Upper lobe of left lung (tissue), 4 donors: ENCODE measurements around the gene USP15.

Source experiments
- EP300 ChIP-seq, 4 donors: sonication (generic); formaldehyde crosslinking; IDR thresholded peaks; one replicate each; pipeline ENCODE4 v1.5.1; 2017; ENCODE audit warnings: antibody characterized with exemption in 4 of 4, control low read depth in 2 of 4
- POLR2A ChIP-seq, 4 donors: fragments of 450-650 bp; IDR thresholded peaks; one replicate each; pipeline ENCODE4 v1.5.1; 2016 to 2017; ENCODE audit warnings: antibody characterized with exemption in 4 of 4, mild to moderate bottlenecking in 2 of 4
- POLR2AphosphoS5 ChIP-seq, 2 donors: sonication (generic); formaldehyde crosslinking; IDR thresholded peaks; one replicate each; pipeline ENCODE4 v1.5.1; 2017; ENCODE audit warnings: antibody characterized with exemption in 2 of 2
- TF ChIP-seq, protein P1 (sequence below), 6 experiments: fragments of 450-650 bp in 4 of 6; fragments of 200-600 bp in 2 of 6; sonication (generic) in 2 of 6; IDR thresholded peaks; one replicate each; pipeline ENCODE4 v1.5.1; 2016 to 2019; ENCODE audit warnings: antibody characterized with exemption in 6 of 6

GRCh38 chr12:62407587-62407986, 147.4 kb downstream of the USP15 start:
- TF ChIP-seq, protein P1, sequence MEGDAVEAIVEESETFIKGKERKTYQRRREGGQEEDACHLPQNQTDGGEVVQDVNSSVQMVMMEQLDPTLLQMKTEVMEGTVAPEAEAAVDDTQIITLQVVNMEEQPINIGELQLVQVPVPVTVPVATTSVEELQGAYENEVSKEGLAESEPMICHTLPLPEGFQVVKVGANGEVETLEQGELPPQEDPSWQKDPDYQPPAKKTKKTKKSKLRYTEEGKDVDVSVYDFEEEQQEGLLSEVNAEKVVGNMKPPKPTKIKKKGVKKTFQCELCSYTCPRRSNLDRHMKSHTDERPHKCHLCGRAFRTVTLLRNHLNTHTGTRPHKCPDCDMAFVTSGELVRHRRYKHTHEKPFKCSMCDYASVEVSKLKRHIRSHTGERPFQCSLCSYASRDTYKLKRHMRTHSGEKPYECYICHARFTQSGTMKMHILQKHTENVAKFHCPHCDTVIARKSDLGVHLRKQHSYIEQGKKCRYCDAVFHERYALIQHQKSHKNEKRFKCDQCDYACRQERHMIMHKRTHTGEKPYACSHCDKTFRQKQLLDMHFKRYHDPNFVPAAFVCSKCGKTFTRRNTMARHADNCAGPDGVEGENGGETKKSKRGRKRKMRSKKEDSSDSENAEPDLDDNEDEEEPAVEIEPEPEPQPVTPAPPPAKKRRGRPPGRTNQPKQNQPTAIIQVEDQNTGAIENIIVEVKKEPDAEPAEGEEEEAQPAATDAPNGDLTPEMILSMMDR (IDR thresholded peaks at IDR 0.05), result no peak
- TF ChIP-seq POLR2AphosphoS5 (IDR thresholded peaks at IDR 0.05) (no peak), EP300 (IDR thresholded peaks at IDR 0.05) (no peak), POLR2A (IDR thresholded peaks at IDR 0.05) (no peak)
